Tibial nerve (tissue), 4 donors: ENCODE data around the gene S100PBP.

Experiments used
- CTCF ChIP-seq, 5 experiments: fragments of 200-600 bp in 3 of 5; fragments of 450-650 bp in 2 of 5; sonication (generic) in 3 of 5; IDR thresholded peaks; one replicate each; pipeline ENCODE4 v1.5.1; 2016 to 2019; ENCODE audit warnings: antibody characterized with exemption in 5 of 5, mild to moderate bottlenecking in 3 of 5, moderate library complexity in 2 of 5
- EP300 ChIP-seq, 2 donors: sonication (generic); formaldehyde crosslinking; IDR thresholded peaks; one replicate each; pipeline ENCODE4 v1.6.1; 2017; ENCODE audit warnings: antibody characterized with exemption in 2 of 2, mild to moderate bottlenecking in 1 of 2
- POLR2A ChIP-seq, 2 donors: fragments of 450-650 bp; IDR thresholded peaks; one replicate each; pipeline ENCODE4 v1.6.1; 2017; ENCODE audit warnings: antibody characterized with exemption in 2 of 2, mild to moderate bottlenecking in 2 of 2, moderate library complexity in 2 of 2

GRCh38 chr1:32878637-32879041 lies 61.2 kb downstream of the S100PBP start:
- TF ChIP-seq EP300 (IDR thresholded peaks at IDR 0.05) (no peak), POLR2A (IDR thresholded peaks at IDR 0.05) (no peak), CTCF (IDR thresholded peaks at IDR 0.05) (no peak)
